ENCODE results near the gene DDX5. TPM values are rescaled to one million over a fixed set of nuclear protein-coding genes. Genes with fewer than 3 reads are reported as not detected.

DDX5 gene
- polyA plus RNA-seq, 2 of the 4 experiments (the other 2 are of a cell fraction): 841 to 1,011 TPM

GRCh38 chr17:64496786-64497564 lies 9.1 kb downstream of the DDX5 start, which contains the start of gene POLG2 (continued):
- TF ChIP-seq CHD4 (IDR thresholded peaks at IDR 0.05; ENCODE audit: borderline replicate concordance) (no peak), GATA3 (IDR thresholded peaks at IDR 0.05; ENCODE audit: borderline replicate concordance) (peak; percentile 31), ATOH8 (CRISPR knock-in tag; IDR thresholded peaks at IDR 0.05; ENCODE audit: low read depth) (peak; percentile 68; the same call in 1 of the 2 replicates), USF2 (IDR thresholded peaks at IDR 0.05) (0 out of 2 replicates have a peak, but pooled peaks have one; percentile 24), POLR2A (IDR thresholded peaks at IDR 0.05; ENCODE audit: low read length) (peak; percentile 91), RFX5 (IDR thresholded peaks at IDR 0.05) (no peak), CHD2 (IDR thresholded peaks at IDR 0.05; ENCODE audit: low read length, partially characterized antibody) (peak; percentile 47), NR3C1 (IDR thresholded peaks at IDR 0.05) (no peak), PBX3 (IDR thresholded peaks at IDR 0.05) (peak; percentile 84), HOXA7 (CRISPR knock-in tag; IDR thresholded peaks at IDR 0.05) (peak; percentile 99), CTCF (IDR thresholded peaks at IDR 0.05) (peak; percentile 58), EHF (CRISPR knock-in tag; IDR thresholded peaks at IDR 0.05) (peak; percentile 81), CBX2 (IDR thresholded peaks at IDR 0.05; ENCODE audit: borderline replicate concordance, low read depth) (no peak), KDM1A (IDR thresholded peaks at IDR 0.05; ENCODE audit: low read depth) (no peak), MYC (IDR thresholded peaks at IDR 0.05; ENCODE audit: borderline replicate concordance, low read length) (0 out of 2 replicates have a peak, but pooled peaks have one; percentile 22), JUN (IDR thresholded peaks at IDR 0.05) (peak; percentile 95), HDAC2 (IDR thresholded peaks at IDR 0.05) (no peak), SMC3 (IDR thresholded peaks at IDR 0.05) (peak; percentile 47), BHLHE40 (IDR thresholded peaks at IDR 0.05; ENCODE audit: low read depth, low read length) (no peak), FOSB (CRISPR knock-in tag; IDR thresholded peaks at IDR 0.05) (peak; percentile 98), PHF8 (IDR thresholded peaks at IDR 0.05; ENCODE audit: borderline replicate concordance, low read depth) (peak; percentile 58; the same call in 1 of the 2 replicates), TFCP2L1 (CRISPR knock-in tag; IDR thresholded peaks at IDR 0.05) (peak; percentile 97), RCOR1 (IDR thresholded peaks at IDR 0.05; ENCODE audit: low read depth, low read length) (no peak), FOXS1 (CRISPR knock-in tag; IDR thresholded peaks at IDR 0.05) (peak; percentile 44; the same call in 1 of the 2 replicates), CBX8 (IDR thresholded peaks at IDR 0.05) (no peak), HMGXB4 (CRISPR knock-in tag; IDR thresholded peaks at IDR 0.05; ENCODE audit: borderline replicate concordance) (no peak; the same call in none of the 2 replicates), ZC3H11A (IDR thresholded peaks at IDR 0.05) (no peak), BCL3 (IDR thresholded peaks at IDR 0.05) (peak; percentile 86), NFE2L2 (conservative IDR thresholded peaks at IDR 0.05; ENCODE audit: low read length) (no peak), TP53 (CRISPR knock-in tag; IDR thresholded peaks at IDR 0.05) (peak; percentile 99), ZSCAN20 (CRISPR knock-in tag; IDR thresholded peaks at IDR 0.05) (no peak), EHMT2 (IDR thresholded peaks at IDR 0.05; ENCODE audit: low read depth) (no peak), MAX (IDR thresholded peaks at IDR 0.05) (peak; percentile 92), RAD21 (conservative IDR thresholded peaks at IDR 0.05 in 1 of 2, IDR thresholded peaks at IDR 0.05 in 1 of 2) (peak; percentile 38 to 48; a peak in 3 of 5 replicates), ZFP36 (IDR thresholded peaks at IDR 0.05; ENCODE audit: borderline replicate concordance, partially characterized antibody) (no peak)

Data from A549 (cell line).